Glomerular visceral epithelial cell (primary cell): ENCODE data around the gene YLPM1.
"Not testable (repeated sequence)": the region's sequence is repeated elsewhere in the genome, so short reads cannot be mapped to it uniquely, and the experiment has no call there.

Experiments used
- DNase-seq: peaks from one replicate; pipeline ENCODE4 v3.0.0-alpha.2; 2016; ENCODE audit errors: extremely low spot score

Gene YLPM1, protein sequence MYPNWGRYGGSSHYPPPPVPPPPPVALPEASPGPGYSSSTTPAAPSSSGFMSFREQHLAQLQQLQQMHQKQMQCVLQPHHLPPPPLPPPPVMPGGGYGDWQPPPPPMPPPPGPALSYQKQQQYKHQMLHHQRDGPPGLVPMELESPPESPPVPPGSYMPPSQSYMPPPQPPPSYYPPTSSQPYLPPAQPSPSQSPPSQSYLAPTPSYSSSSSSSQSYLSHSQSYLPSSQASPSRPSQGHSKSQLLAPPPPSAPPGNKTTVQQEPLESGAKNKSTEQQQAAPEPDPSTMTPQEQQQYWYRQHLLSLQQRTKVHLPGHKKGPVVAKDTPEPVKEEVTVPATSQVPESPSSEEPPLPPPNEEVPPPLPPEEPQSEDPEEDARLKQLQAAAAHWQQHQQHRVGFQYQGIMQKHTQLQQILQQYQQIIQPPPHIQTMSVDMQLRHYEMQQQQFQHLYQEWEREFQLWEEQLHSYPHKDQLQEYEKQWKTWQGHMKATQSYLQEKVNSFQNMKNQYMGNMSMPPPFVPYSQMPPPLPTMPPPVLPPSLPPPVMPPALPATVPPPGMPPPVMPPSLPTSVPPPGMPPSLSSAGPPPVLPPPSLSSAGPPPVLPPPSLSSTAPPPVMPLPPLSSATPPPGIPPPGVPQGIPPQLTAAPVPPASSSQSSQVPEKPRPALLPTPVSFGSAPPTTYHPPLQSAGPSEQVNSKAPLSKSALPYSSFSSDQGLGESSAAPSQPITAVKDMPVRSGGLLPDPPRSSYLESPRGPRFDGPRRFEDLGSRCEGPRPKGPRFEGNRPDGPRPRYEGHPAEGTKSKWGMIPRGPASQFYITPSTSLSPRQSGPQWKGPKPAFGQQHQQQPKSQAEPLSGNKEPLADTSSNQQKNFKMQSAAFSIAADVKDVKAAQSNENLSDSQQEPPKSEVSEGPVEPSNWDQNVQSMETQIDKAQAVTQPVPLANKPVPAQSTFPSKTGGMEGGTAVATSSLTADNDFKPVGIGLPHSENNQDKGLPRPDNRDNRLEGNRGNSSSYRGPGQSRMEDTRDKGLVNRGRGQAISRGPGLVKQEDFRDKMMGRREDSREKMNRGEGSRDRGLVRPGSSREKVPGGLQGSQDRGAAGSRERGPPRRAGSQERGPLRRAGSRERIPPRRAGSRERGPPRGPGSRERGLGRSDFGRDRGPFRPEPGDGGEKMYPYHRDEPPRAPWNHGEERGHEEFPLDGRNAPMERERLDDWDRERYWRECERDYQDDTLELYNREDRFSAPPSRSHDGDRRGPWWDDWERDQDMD (N-terminal part only)

GRCh38 chr14:74762917-74763802, at the start of gene YLPM1:
Gene YLPM1 (plus strand): TSS chr14:74763316. CDS start chr14:74763490, 174 bp downstream.
- DNase-seq = peak; percentile 97

- no peak for DNase-seq
Observed at GRCh38 chr14:74713395-74713735, 49.8 kb upstream of the YLPM1 start.

- no peak for DNase-seq
Observed at GRCh38 chr14:74720526-74720925, 42.6 kb upstream of the YLPM1 start.

- DNase-seq = no peak
Observed at GRCh38 chr14:74723134-74723533, 40.0 kb upstream of the YLPM1 start.

GRCh38 chr14:74732387-74732786, 30.7 kb upstream of the YLPM1 start:
- DNase-seq = no peak

DNA sequence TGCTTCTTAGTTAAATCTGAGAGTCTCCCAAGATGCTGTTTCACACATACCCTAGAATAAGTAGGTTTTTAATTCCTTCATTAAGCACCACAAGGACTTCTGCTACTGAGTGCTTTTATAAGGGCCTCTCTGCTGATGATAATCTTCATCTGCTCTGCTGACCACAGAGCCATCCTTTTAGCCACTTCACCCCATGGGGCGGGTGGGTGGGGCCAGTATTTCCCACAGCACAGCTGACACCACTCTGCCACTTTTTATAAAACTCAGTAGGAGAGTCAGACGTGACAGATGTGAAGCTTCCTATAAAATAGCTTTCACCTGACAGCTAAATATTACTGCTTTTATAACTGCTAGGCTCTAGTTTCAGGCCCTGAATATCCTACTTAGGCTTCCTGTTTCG, 29.9 kb upstream of the YLPM1 start:
- no peak for DNase-seq

DNA sequence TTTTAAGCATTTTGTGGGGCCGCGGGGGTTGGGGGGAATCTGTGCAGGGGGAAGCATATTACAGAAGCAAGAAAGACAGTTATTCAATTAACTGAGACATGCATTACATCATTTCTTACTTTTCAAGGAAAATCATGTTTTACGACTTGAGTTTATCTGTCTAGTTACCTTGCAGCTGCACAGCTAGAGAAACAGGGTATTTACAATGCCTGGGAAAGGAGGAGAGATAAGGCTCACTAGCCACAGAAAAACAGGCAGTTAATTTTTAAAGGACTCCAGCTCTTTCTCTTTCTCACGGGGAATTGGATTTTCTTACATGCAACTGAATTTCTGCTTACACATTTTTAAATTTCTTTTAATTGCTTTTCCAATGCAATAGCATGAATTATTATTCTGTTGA, 28.0 kb upstream of the YLPM1 start:
- no peak for DNase-seq

DNA sequence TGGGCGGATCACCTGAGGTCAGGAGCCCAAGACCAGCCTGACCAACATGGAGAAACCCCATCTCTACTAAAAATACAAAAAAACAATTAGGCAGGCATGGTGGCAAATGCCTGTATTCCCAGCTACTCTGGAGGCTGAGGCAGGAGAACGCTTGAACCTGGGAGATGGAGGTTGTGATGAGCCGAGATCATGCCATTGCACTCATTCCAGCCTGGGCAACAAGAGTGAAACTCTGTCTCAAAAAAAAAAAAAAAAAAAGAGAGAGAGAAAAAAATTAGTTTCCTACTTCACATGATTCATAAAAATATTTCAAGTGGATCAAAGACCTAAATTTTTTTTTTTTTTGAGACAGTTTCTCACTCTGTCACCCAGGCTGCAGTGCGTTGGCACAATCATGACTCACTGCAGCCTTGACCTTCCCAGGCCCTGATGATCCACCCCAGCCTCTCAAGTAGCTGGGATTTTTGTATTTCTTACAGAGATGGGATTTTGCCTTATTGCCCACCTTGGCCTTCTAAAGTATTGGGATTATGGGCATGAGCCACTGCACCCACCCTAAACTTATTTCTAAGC, 25.3 kb upstream of the YLPM1 start:
- peak; percentile 38 for DNase-seq

- no peak for DNase-seq
Observed at GRCh38 chr14:74739293-74740030, 23.7 kb upstream of the YLPM1 start.

GRCh38 chr14:74747237-74747636, 15.9 kb upstream of the YLPM1 start:
- DNase-seq = no peak

DNA sequence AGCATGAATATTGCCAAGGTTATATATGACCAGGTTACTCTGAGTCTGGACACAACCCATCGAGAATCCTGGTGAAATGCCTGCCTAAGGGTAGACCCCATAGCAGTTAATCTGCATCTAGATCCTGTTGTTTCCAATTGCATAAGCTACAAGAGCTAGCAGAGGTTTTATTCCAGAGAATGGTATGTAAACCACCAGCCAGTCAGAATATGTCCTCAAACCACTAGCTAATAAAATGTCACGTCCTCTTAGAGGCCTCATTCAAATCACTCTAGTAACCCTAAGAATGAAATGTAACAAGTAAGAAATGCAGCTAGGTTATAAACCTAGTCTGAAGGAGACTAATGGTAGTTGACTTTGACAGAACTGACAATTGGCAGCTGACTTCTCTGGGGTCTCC, 9.0 kb upstream of the YLPM1 start:
- DNase-seq = no peak

GRCh38 chr14:74754899-74755298, 8.2 kb upstream of the YLPM1 start:
- DNase-seq = no peak

DNA sequence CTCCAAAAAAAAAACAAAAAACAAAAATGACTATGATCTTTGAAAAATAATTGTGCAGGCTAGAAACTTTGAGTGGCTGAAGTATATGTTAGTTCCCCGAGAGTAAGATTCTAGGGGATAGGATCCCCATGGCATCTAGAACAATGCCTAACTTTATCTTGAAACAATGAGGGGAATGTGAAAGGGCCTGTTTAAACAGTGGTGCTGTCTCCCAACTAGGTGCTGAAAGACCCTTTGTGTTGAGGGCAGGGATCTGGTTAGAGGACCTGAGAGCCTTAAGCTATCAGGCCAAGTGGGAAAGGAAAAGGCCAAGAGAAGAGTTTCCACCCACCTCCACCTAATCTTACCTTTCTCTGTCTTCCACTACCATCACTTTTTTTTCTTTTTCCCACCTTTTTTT, 6.8 kb upstream of the YLPM1 start:
- DNase-seq = no peak

GRCh38 chr14:74758505-74758904, 4.6 kb upstream of the YLPM1 start:
- not testable (repeated sequence) for DNase-seq

- DNase-seq = peak; percentile 20
Observed at GRCh38 chr14:74763803-74764531, 851 bp downstream of the YLPM1 start.

DNA sequence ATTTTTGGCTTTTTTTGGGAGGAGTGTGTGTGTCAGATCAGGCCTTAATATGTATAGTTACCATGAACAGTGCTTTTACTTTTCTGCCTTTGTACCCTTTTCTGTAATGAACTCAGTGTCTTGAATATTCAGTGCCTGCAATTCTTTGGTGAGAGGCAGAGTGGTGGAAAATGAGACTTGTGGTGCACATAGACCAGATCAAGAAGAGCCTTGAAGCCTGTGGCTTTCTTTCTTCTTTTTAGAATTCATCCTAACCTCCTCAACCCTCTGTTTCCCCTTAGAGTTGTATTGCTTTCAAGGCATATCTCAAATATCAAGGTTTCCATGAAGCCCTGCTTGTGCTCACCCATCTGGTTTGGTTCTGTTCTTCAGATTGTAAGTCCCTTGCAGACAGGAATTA, 2.6 kb downstream of the YLPM1 start:
- DNase-seq = no peak

DNA sequence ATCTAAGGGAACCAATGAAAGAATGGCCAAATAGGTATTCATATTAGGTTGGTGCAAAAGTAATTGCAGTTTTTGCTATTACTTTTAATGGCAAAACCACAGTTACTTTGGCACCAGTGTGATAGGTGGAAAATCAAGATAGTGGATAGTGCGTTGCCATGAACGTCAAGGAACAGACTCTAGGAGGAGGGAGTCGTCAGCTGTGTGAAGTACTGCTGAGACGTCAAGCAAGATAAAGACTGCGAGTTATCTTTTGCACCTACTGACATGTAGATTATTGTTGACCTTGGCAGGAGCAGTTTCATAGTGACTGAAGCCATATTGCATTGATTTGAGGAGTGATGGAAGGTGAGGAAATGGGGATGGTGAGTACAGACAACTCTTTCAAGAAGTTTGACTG, 8.3 kb downstream of the YLPM1 start:
- DNase-seq = no peak

DNA sequence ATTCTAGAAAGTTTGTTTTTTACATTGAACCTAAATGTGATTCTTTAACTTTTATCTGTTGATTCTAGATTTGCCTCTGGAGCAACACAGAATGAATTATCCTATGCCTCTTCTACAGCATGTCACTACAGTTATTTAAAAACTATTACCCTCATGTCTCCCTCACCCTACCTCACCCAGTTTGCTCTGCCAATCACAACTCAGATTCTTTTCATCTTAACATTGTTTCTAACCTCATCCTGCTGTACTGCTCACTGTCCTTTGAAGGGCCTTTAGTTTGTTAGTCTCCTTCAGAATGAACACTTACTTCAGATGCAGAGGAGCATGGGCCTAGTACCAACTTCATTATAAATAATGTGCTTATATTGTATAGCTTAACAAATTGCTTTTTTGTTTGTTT, 21.5 kb downstream of the YLPM1 start:
- no peak for DNase-seq

DNA sequence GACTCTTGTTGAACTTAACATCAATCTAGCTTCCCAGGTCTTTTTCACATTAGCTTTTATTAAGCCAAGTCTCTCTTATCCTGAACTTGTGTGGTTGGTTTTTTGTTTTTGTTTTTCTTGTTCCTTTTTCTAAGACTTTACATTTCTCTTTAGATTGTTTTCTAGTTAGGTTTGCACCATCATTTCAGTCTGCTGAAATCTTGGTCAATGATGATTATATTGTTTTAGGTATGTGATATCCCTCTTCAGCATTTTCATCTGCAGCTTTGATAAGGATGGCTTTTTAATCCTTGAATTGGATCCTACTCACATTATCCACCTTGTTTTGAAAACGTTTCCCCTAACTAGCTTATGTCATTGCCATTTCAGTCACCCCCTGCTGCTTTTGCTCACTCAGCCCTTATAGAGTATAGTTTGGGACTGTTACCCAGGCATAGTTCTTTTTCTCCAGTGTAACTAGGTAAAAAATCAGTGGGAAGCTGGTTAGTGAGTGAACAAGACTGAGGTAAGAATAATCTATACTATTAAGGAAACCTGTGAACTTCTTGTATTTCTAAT, 22.0 kb downstream of the YLPM1 start:
- no peak for DNase-seq
